Suppressor macrophage treated with lipopolysaccharide for 1 hour (primary cell): ENCODE measurements around the gene PCIF1.

Source experiments
- DNase-seq, 3 donors: peaks; one replicate each; pipeline ENCODE4 v3.0.0-alpha.2; 2020 to 2022

PCIF1 gene

DNA sequence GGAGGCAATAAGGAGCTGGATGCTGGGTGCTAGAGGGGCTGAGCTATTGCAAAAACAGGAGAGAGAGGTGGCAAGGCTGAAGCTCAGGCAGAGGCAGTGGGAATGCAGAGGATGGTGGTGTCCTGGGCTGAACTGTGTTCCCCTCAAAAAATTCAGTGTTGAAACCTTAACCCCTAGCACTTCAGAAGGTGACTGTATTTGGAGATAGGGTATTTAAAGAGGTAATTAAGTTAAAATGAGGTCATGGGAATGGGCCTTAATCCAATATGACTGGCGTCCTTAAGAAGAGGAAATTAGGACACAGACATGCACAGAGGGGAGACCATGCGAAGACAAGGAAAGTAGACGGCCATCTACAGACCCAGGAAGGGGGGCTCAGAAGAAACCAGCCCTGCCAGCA, 62.7 kb downstream of the PCIF1 start:
- DNase-seq, result no peak
